ENCODE measurements around the gene MDN1.

MDN1 gene

DNA sequence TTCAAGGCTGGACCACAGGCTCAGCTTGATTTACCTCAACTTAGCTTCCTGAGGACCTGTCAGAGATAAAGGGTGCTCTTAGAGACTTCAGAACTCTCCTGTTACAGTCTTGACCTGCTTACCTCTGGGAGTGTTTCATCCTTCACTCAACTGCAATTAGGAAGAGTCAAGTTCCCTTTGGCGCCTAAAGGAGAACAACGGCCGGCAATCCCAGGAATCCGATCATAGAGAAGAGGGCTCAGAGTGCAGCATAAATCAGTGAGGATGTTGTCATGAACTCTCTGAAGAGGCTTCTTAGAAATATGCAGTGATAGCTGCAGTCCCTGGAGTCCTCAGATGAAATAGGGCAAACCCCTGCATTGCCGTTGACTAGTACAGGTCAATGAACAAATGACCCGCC, 217.4 kb downstream of the MDN1 start:
- CTCF ChIA-PET: interaction anchor here (1.6 kb wide), 1 partner anchor 170 kb away, joined by 8 read pairs; no protein-coding TSS in a partner anchor
- H3K36me3 ChIP-seq (ENCODE audit: control insufficient read depth in 4 of 4, insufficient read depth in 4 of 4, low read length in 3 of 4): no peaks in the 10 kb centered on the region
- WGBS (ENCODE audit: insufficient coverage): 100% methylated on average over 6 of the region's 6 CpGs
- peaks cover 0 to 2% (median 0%) of the 10 kb centered on the region in 4 experiments for H3K4me1 ChIP-seq (ENCODE audit: control extremely low read depth in 1 of 4, control insufficient read depth in 4 of 4, insufficient read depth in 4 of 4, low read length in 3 of 4)
- H3K4me3 ChIP-seq (ENCODE audit: control insufficient read depth in 1 of 7, extremely low read depth in 1 of 7, insufficient read depth in 4 of 7, low read depth in 2 of 7, low read length in 6 of 7): no peak overlapping the region
- DNase-seq: no peak
- no peaks in the 10 kb centered on the region for H3K9me3 ChIP-seq (ENCODE audit: control extremely low read depth in 1 of 5, control insufficient read depth in 4 of 5, insufficient read depth in 2 of 5, low read depth in 1 of 5, low read length in 4 of 5)
- POLR2A ChIA-PET: no interaction called here
- H3K27me3 ChIP-seq (replicated peaks in 2 of 5; ENCODE audit: control insufficient read depth in 4 of 5, insufficient read depth in 5 of 5, low read length in 4 of 5): no peaks in the 10 kb centered on the region
- no peak overlapping the region for H3K27ac ChIP-seq (ENCODE audit: insufficient read depth in 1 of 2, low read depth in 1 of 2, low read length in 2 of 2, poor library complexity in 1 of 2, severe bottlenecking in 2 of 2)

DNA sequence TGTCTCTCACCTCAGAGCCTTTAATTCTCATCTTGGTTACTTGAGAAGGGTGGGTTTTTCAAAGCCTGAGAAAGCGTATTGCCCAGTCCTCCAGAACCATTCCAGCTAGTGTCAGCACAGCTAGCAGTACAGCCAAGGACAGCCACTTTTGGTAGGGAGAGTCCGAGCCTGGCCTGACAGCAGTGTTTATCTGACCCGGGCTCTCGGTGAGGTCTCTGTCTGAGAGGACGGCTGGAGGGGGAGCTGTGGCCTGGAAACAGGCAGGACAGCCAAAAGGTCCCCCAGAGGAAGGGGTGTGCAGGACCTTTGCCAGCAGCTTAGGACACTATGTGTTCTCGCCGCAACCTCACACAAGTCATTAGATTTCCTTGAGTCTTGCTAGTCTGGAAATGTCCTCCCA, 219.9 kb downstream of the MDN1 start:
- ChIA-PET POLR2A (interaction anchor here (0.6 kb wide), 1 partner anchor 404 kb away, joined by 4 read pairs; no protein-coding TSS in a partner anchor), CTCF (interaction anchor here (1.0 to 4.5 kb wide), 10 partner anchors 10 to 236 kb away, joined by 3 to 24 read pairs (median 6); partner anchors contain the start of gene ANKRD6)
- no peaks in the 10 kb centered on the region for H3K27me3 ChIP-seq (replicated peaks in 2 of 5; ENCODE audit: control insufficient read depth in 4 of 5, insufficient read depth in 5 of 5, low read length in 4 of 5)
- WGBS (ENCODE audit: insufficient coverage): 98% methylated on average over 5 of the region's 7 CpGs
- peaks cover 0 to 7% (median 4%) of the 10 kb centered on the region in 4 experiments for H3K4me1 ChIP-seq (ENCODE audit: control extremely low read depth in 1 of 4, control insufficient read depth in 4 of 4, insufficient read depth in 4 of 4, low read length in 3 of 4)
- no peaks in the 10 kb centered on the region for H3K9me3 ChIP-seq (ENCODE audit: control extremely low read depth in 1 of 5, control insufficient read depth in 4 of 5, insufficient read depth in 2 of 5, low read depth in 1 of 5, low read length in 4 of 5)
- H3K4me3 ChIP-seq (ENCODE audit: control insufficient read depth in 1 of 7, extremely low read depth in 1 of 7, insufficient read depth in 4 of 7, low read depth in 2 of 7, low read length in 6 of 7): no peak overlapping the region
- no peak overlapping the region for H3K27ac ChIP-seq (ENCODE audit: insufficient read depth in 1 of 2, low read depth in 1 of 2, low read length in 2 of 2, poor library complexity in 1 of 2, severe bottlenecking in 2 of 2)
- no peaks in the 10 kb centered on the region for H3K36me3 ChIP-seq (ENCODE audit: control insufficient read depth in 4 of 4, insufficient read depth in 4 of 4, low read length in 3 of 4)
- DNase-seq: no peak

DNA sequence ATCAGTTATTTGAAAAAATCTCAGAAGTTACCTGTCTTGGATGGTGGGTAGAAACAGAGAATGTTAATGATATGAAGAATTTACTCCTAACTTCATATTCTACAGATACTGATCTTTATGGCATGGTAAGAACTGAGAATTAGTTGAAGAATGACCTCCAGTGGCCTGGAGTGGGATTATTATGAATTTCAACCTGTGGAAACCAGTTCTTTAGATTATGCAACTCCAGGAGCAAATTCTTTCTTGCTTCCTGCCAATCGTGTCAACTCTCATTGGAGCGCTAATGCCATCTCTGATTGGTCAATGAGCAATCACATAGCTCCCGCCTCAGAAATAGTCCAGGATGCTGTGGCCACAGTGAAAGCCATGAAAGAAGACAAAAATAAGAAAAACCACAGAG, 221.6 kb downstream of the MDN1 start:
- no peak overlapping the region for H3K4me3 ChIP-seq (ENCODE audit: control insufficient read depth in 1 of 7, extremely low read depth in 1 of 7, insufficient read depth in 4 of 7, low read depth in 2 of 7, low read length in 6 of 7)
- H3K9me3 ChIP-seq (ENCODE audit: control extremely low read depth in 1 of 5, control insufficient read depth in 4 of 5, insufficient read depth in 2 of 5, low read depth in 1 of 5, low read length in 4 of 5): no peaks in the 10 kb centered on the region
- no peaks in the 10 kb centered on the region for H3K36me3 ChIP-seq (ENCODE audit: control insufficient read depth in 4 of 4, insufficient read depth in 4 of 4, low read length in 3 of 4)
- H3K27ac ChIP-seq (ENCODE audit: insufficient read depth in 1 of 2, low read depth in 1 of 2, low read length in 2 of 2, poor library complexity in 1 of 2, severe bottlenecking in 2 of 2): no peak overlapping the region
- ChIA-PET POLR2A (interaction anchor here (0.7 kb wide), 1 partner anchor 17 kb away, joined by 3 read pairs; no protein-coding TSS in a partner anchor), CTCF (interaction anchor here (0.7 to 4.5 kb wide), 14 partner anchors 11 to 232 kb away, joined by 3 to 24 read pairs (median 6); partner anchors contain the start of gene ANKRD6)
- peak; percentile 63 to 80 (median 80) for DNase-seq
- 29% methylated on average over 3 of the region's 3 CpGs for WGBS (ENCODE audit: insufficient coverage)
- H3K27me3 ChIP-seq (replicated peaks in 2 of 5; ENCODE audit: control insufficient read depth in 4 of 5, insufficient read depth in 5 of 5, low read length in 4 of 5): no peaks in the 10 kb centered on the region
- peaks cover 0 to 7% (median 2%) of the 10 kb centered on the region in 4 experiments for H3K4me1 ChIP-seq (ENCODE audit: control extremely low read depth in 1 of 4, control insufficient read depth in 4 of 4, insufficient read depth in 4 of 4, low read length in 3 of 4)

DNA sequence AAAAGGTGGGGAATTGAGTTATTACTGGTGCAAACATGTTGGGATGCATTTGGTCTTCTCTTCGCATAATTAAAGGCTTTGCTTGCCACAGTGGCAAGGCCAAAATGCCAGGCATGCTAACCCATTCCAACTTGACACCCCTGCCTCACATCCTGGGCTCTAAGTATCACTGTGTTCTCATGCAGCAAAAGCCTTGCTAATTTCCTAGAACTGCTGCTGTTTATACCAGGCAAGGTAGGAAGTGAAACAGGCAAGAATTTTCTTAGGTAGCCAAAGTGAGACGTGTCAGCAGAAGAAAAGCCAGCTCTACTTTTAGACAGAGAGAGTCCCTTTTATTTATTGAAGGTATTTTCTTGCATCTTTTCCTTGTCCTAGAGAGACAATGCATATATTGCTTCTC, 222.2 kb downstream of the MDN1 start:
- no peak overlapping the region for H3K27ac ChIP-seq (ENCODE audit: insufficient read depth in 1 of 2, low read depth in 1 of 2, low read length in 2 of 2, poor library complexity in 1 of 2, severe bottlenecking in 2 of 2)
- no peaks in the 10 kb centered on the region for H3K9me3 ChIP-seq (ENCODE audit: control extremely low read depth in 1 of 5, control insufficient read depth in 4 of 5, insufficient read depth in 2 of 5, low read depth in 1 of 5, low read length in 4 of 5)
- ChIA-PET CTCF (interaction anchor here (1.6 to 4.5 kb wide), 6 partner anchors 16 to 225 kb away, joined by 3 to 24 read pairs (median 6); partner anchors contain the start of gene ANKRD6), POLR2A (no interaction called here)
- 50% methylated on average over 2 of the region's 2 CpGs for WGBS (ENCODE audit: insufficient coverage)
- DNase-seq: no peak
- no peaks in the 10 kb centered on the region for H3K27me3 ChIP-seq (replicated peaks in 2 of 5; ENCODE audit: control insufficient read depth in 4 of 5, insufficient read depth in 5 of 5, low read length in 4 of 5)
- peaks cover 0 to 7% (median 2%) of the 10 kb centered on the region in 4 experiments for H3K4me1 ChIP-seq (ENCODE audit: control extremely low read depth in 1 of 4, control insufficient read depth in 4 of 4, insufficient read depth in 4 of 4, low read length in 3 of 4)
- H3K4me3 ChIP-seq (ENCODE audit: control insufficient read depth in 1 of 7, extremely low read depth in 1 of 7, insufficient read depth in 4 of 7, low read depth in 2 of 7, low read length in 6 of 7): no peak overlapping the region
- no peaks in the 10 kb centered on the region for H3K36me3 ChIP-seq (ENCODE audit: control insufficient read depth in 4 of 4, insufficient read depth in 4 of 4, low read length in 3 of 4)

DNA sequence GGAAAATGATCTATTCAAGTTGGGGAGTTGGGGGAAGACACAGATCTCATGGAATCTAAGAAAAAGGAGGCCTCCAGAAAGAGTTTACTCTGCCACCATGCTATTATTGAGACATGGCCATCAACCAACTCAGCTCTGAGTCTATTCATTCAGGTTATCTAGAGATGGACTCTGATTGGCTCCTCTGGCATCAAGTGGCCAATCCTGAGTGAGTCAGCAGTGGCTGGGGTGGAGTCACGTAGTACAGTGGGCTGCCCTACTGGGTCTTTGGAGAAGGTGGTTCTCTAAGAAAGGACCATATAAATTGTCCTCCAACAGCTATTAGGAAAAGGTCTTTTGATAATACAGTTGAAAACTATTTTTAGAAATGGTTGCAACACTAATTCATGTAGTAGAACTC, 223.1 kb downstream of the MDN1 start:
- POLR2A ChIA-PET: no interaction called here
- DNase-seq: peak in 2 of 3 donors; percentile 18 to 26
- H3K27ac ChIP-seq (ENCODE audit: insufficient read depth in 1 of 2, low read depth in 1 of 2, low read length in 2 of 2, poor library complexity in 1 of 2, severe bottlenecking in 2 of 2): no peak overlapping the region
- no peak overlapping the region for H3K4me3 ChIP-seq (ENCODE audit: control insufficient read depth in 1 of 7, extremely low read depth in 1 of 7, insufficient read depth in 4 of 7, low read depth in 2 of 7, low read length in 6 of 7)
- H3K4me1 ChIP-seq (ENCODE audit: control extremely low read depth in 1 of 4, control insufficient read depth in 4 of 4, insufficient read depth in 4 of 4, low read length in 3 of 4): peaks cover 0 to 7% (median 2%) of the 10 kb centered on the region in 4 experiments
- H3K9me3 ChIP-seq (ENCODE audit: control extremely low read depth in 1 of 5, control insufficient read depth in 4 of 5, insufficient read depth in 2 of 5, low read depth in 1 of 5, low read length in 4 of 5): no peaks in the 10 kb centered on the region
- CTCF ChIA-PET: interaction anchor here (1.0 to 4.5 kb wide), 5 partner anchors 160 to 228 kb away, joined by 3 to 24 read pairs (median 5); partner anchors contain the start of gene ANKRD6
- H3K27me3 ChIP-seq (replicated peaks in 2 of 5; ENCODE audit: control insufficient read depth in 4 of 5, insufficient read depth in 5 of 5, low read length in 4 of 5): no peaks in the 10 kb centered on the region
- WGBS (ENCODE audit: insufficient coverage): no CpG with 5 or more reads among the region's 1 CpG
- no peaks in the 10 kb centered on the region for H3K36me3 ChIP-seq (ENCODE audit: control insufficient read depth in 4 of 4, insufficient read depth in 4 of 4, low read length in 3 of 4)

DNA sequence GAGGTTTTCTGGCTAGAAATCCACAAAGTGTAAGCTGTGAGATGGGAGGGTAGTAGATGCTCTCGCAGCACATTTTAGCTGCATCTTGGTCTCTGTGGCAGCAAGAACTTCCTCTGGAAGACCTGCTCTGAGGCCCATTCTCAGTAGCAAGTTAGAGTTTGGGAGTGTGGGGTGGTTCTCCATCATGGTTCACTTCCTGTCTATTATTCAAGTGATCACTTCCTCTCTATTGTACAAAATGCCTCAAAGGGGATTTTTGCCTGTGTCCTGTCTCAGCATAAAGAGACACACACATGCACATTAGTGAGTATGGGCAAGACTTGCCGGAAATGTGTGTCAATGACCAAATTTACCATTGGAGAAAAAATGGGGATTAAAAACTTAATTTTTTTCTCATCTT, 223.5 kb downstream of the MDN1 start:
- no CpG with 5 or more reads among the region's 2 CpGs for WGBS (ENCODE audit: insufficient coverage)
- no peaks in the 10 kb centered on the region for H3K9me3 ChIP-seq (ENCODE audit: control extremely low read depth in 1 of 5, control insufficient read depth in 4 of 5, insufficient read depth in 2 of 5, low read depth in 1 of 5, low read length in 4 of 5)
- no peak overlapping the region for H3K27ac ChIP-seq (ENCODE audit: insufficient read depth in 1 of 2, low read depth in 1 of 2, low read length in 2 of 2, poor library complexity in 1 of 2, severe bottlenecking in 2 of 2)
- no peak overlapping the region for H3K4me3 ChIP-seq (ENCODE audit: control insufficient read depth in 1 of 7, extremely low read depth in 1 of 7, insufficient read depth in 4 of 7, low read depth in 2 of 7, low read length in 6 of 7)
- H3K4me1 ChIP-seq (ENCODE audit: control extremely low read depth in 1 of 4, control insufficient read depth in 4 of 4, insufficient read depth in 4 of 4, low read length in 3 of 4): peaks cover 0 to 7% (median 2%) of the 10 kb centered on the region in 4 experiments
- POLR2A ChIA-PET: no interaction called here
- CTCF ChIA-PET: interaction anchor here (1.0 to 4.5 kb wide), 5 partner anchors 160 to 227 kb away, joined by 3 to 24 read pairs (median 5); partner anchors contain the start of gene ANKRD6
- no peaks in the 10 kb centered on the region for H3K27me3 ChIP-seq (replicated peaks in 2 of 5; ENCODE audit: control insufficient read depth in 4 of 5, insufficient read depth in 5 of 5, low read length in 4 of 5)
- peak in 2 of 3 donors; percentile 39 to 47 for DNase-seq
- H3K36me3 ChIP-seq (ENCODE audit: control insufficient read depth in 4 of 4, insufficient read depth in 4 of 4, low read length in 3 of 4): no peaks in the 10 kb centered on the region

Data from common myeloid progenitor, CD34-positive (primary cell).